Mesendoderm (in vitro differentiated cells): ENCODE data around the gene FANCC.

Experiments used
- DNase-seq: peaks from one replicate; pipeline ENCODE4 v3.0.0; 2013
- H2AK5ac ChIP-seq: 2 replicates; pipeline ENCODE4 v1.6.1; 2013; ENCODE audit warnings: low read length, inconsistent platforms
- H2BK120ac ChIP-seq: 2 replicates; pipeline ENCODE4 v1.6.1; 2013; ENCODE audit warnings: low read depth, mild to moderate bottlenecking, low read length, moderate library complexity, mixed read lengths
- H2BK15ac ChIP-seq: replicated peaks from 2 replicates; pipeline ENCODE4 v1.6.1; 2013; ENCODE audit warnings: low read depth, mild to moderate bottlenecking, moderate library complexity
- H2BK5ac ChIP-seq: 2 replicates; pipeline ENCODE4 v1.6.1; 2013; ENCODE audit warnings: low read length, inconsistent platforms
- H3K18ac ChIP-seq: 2 replicates; pipeline ENCODE4 v1.6.1; 2013; ENCODE audit warnings: mild to moderate bottlenecking, low read length, mixed read lengths
- H3K23ac ChIP-seq: one replicate; pipeline ENCODE4 v1.6.1; 2013; ENCODE audit warnings: low read length
- H3K27ac ChIP-seq: 2 replicates; pipeline ENCODE4 v1.5.1; 2013; ENCODE audit warnings: low read depth, mild to moderate bottlenecking, inconsistent platforms, low read length, moderate library complexity
- H3K27me3 ChIP-seq: 2 replicates; pipeline ENCODE4 v1.6.1; 2013; ENCODE audit warnings: low read length, control low read depth, mild to moderate bottlenecking, inconsistent platforms; ENCODE audit not compliant: insufficient read depth, poor library complexity
- H3K36me3 ChIP-seq: 2 replicates; pipeline ENCODE4 v1.6.1; 2013; ENCODE audit warnings: low read length, inconsistent platforms; ENCODE audit not compliant: control insufficient read depth, insufficient read depth
- H3K4ac ChIP-seq: one replicate; pipeline ENCODE4 v1.6.1; 2013; ENCODE audit warnings: low read depth, mild to moderate bottlenecking, low read length, moderate library complexity
- H3K4me1 ChIP-seq: 2 replicates; pipeline ENCODE4 v1.6.1; 2013; ENCODE audit warnings: low read depth, low read length, inconsistent platforms; ENCODE audit not compliant: control insufficient read depth
- H3K4me2 ChIP-seq: 2 replicates; pipeline ENCODE4 v1.6.1; 2013; ENCODE audit warnings: low read length
- H3K4me3 ChIP-seq: 2 replicates; pipeline ENCODE4 v1.5.1; 2013; ENCODE audit warnings: mild to moderate bottlenecking, low read length
- H3K56ac ChIP-seq: one replicate; pipeline ENCODE4 v1.6.1; 2013; ENCODE audit warnings: low read length
- H3K79me1 ChIP-seq: 2 replicates; pipeline ENCODE4 v1.6.1; 2013; ENCODE audit warnings: low read length, inconsistent platforms
- H3K79me2 ChIP-seq: 2 replicates; pipeline ENCODE4 v1.6.1; 2013; ENCODE audit warnings: mild to moderate bottlenecking, low read length; ENCODE audit not compliant: control insufficient read depth, insufficient read depth
- H3K9ac ChIP-seq: 2 replicates; pipeline ENCODE4 v1.6.1; 2013; ENCODE audit warnings: low read length, inconsistent platforms
- H4K5ac ChIP-seq: one replicate; pipeline ENCODE4 v1.6.1; 2013; ENCODE audit warnings: low read length
- H4K8ac ChIP-seq: one replicate; pipeline ENCODE4 v1.6.1; 2013; ENCODE audit warnings: low read depth, mild to moderate bottlenecking, control low read depth, low read length, moderate library complexity
- WGBS: extraction: QIAGEN DNeasy Blood & Tissue Kit; methylation state at CpG from one replicate; pipeline ENCODE4 v1.1.7; 2013; ENCODE audit warnings: low lambda C conversion rate, missing lambda C conversion rate; ENCODE audit not compliant: insufficient coverage; ENCODE audit errors: extremely low coverage; 5-methylcytosine and 5-hydroxymethylcytosine counted together

Gene FANCC

DNA sequence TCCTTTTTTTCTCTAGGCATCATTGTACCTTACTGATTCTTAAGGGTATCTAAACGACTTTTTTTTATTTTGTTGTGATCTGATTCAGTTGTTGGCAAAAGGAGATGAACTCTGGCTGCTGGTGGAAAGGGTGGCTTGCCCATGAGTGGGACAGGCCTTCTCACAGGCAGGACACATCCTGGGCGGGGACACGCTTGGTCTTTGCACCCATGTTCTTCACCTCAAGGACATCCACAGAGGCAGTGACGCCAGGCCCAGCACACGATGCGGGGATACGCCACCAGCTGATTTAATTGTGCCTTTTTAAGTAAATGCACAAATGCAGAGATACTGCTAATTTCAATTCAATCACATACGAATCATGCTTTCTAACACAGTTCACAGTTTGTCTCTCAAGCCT is 208.1 kb downstream of the FANCC start:
- H3K79me2 ChIP-seq = no peaks in the 10 kb centered on the region
- peaks cover 3% of the 10 kb centered on the region for H3K36me3 ChIP-seq
- no peak overlapping the region for H3K4me3 ChIP-seq
- no peaks in the 10 kb centered on the region for H3K4me1 ChIP-seq
- H3K27ac ChIP-seq = no peak overlapping the region
- H3K4ac ChIP-seq = no peak overlapping the region
- no peaks in the 10 kb centered on the region for H3K27me3 ChIP-seq
- H2BK120ac ChIP-seq = no peak overlapping the region
- no peak overlapping the region for H3K18ac ChIP-seq
- H3K4me2 ChIP-seq = no peak overlapping the region
- no peak overlapping the region for H2BK15ac ChIP-seq
- no CpG with 5 or more reads among the region's 8 CpGs for WGBS
- H3K79me1 ChIP-seq = no peaks in the 10 kb centered on the region
- no peak overlapping the region for H4K8ac ChIP-seq
- no peak overlapping the region for H3K56ac ChIP-seq
- no peak overlapping the region for H2BK5ac ChIP-seq
- no peak for DNase-seq
- no peak overlapping the region for H2AK5ac ChIP-seq
- H3K9ac ChIP-seq = no peak overlapping the region
- no peak overlapping the region for H3K23ac ChIP-seq
- no peak overlapping the region for H4K5ac ChIP-seq

DNA sequence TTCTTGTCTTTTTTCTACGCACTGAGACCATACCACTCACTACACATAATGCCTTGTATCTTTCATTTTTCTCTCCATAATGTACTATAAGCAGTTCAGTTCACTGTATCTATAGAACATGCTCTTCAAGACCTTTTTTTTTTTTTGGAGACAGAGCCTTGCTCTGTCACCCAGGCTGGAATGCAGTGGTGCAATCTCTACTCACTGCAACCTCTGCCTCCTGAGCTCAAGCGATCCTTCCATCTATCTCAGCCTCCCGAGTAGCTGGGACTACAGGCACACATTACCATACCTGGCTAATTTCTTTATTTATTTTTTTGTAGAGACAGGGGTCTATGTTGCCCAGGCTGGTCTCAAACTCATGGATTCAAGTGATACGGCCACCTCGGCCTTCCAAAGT is 208.7 kb downstream of the FANCC start:
- no peak overlapping the region for H4K5ac ChIP-seq
- H2BK5ac ChIP-seq = no peak overlapping the region
- DNase-seq = no peak
- H3K36me3 ChIP-seq = peaks cover 3% of the 10 kb centered on the region
- H3K4me2 ChIP-seq = no peak overlapping the region
- H3K4me3 ChIP-seq = no peak overlapping the region
- H3K4ac ChIP-seq = no peak overlapping the region
- no peaks in the 10 kb centered on the region for H3K79me2 ChIP-seq
- H3K18ac ChIP-seq = no peak overlapping the region
- H3K27ac ChIP-seq = no peak overlapping the region
- no peaks in the 10 kb centered on the region for H3K79me1 ChIP-seq
- no CpG with 5 or more reads among the region's 5 CpGs for WGBS
- H3K4me1 ChIP-seq = no peaks in the 10 kb centered on the region
- H3K56ac ChIP-seq = no peak overlapping the region
- no peaks in the 10 kb centered on the region for H3K27me3 ChIP-seq
- H2AK5ac ChIP-seq = no peak overlapping the region
- no peak overlapping the region for H3K23ac ChIP-seq
- H2BK120ac ChIP-seq = no peak overlapping the region
- H3K9ac ChIP-seq = no peak overlapping the region
- no peak overlapping the region for H4K8ac ChIP-seq
- no peak overlapping the region for H2BK15ac ChIP-seq

DNA sequence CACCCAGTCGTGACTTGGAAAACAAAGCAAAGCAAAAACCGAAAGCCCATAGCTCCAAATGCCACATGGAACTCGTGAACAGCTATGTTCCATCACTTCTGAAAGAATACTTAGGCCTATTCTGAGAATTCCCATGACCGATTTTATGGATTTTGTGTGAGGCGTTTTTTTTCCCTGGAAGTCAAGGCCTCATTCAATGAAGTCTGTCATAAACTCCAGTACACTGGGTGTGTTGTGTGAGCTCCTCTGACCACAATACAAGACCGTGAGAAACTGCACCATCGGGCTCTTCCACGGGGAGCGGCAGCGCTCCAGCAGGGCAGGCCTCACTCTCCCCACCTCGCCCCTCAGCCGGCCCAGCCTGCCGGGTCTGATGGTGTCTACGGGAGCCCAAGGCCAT is 209.5 kb downstream of the FANCC start:
- Histone ChIP-seq H2BK5ac (no peak overlapping the region), H2BK120ac (no peak overlapping the region), H3K27ac (no peak overlapping the region), H2AK5ac (no peak overlapping the region), H3K79me2 (no peaks in the 10 kb centered on the region), H4K5ac (no peak overlapping the region), H4K8ac (no peak overlapping the region), H3K4ac (no peak overlapping the region), H3K4me2 (no peak overlapping the region), H3K9ac (no peak overlapping the region), H3K4me1 (no peaks in the 10 kb centered on the region), H2BK15ac (no peak overlapping the region), H3K23ac (no peak overlapping the region), H3K36me3 (peaks cover 3% of the 10 kb centered on the region), H3K79me1 (no peaks in the 10 kb centered on the region), H3K27me3 (no peaks in the 10 kb centered on the region), H3K4me3 (no peak overlapping the region), H3K18ac (no peak overlapping the region), H3K56ac (no peak overlapping the region)
- DNase-seq = no peak
- no CpG with 5 or more reads among the region's 14 CpGs for WGBS

DNA sequence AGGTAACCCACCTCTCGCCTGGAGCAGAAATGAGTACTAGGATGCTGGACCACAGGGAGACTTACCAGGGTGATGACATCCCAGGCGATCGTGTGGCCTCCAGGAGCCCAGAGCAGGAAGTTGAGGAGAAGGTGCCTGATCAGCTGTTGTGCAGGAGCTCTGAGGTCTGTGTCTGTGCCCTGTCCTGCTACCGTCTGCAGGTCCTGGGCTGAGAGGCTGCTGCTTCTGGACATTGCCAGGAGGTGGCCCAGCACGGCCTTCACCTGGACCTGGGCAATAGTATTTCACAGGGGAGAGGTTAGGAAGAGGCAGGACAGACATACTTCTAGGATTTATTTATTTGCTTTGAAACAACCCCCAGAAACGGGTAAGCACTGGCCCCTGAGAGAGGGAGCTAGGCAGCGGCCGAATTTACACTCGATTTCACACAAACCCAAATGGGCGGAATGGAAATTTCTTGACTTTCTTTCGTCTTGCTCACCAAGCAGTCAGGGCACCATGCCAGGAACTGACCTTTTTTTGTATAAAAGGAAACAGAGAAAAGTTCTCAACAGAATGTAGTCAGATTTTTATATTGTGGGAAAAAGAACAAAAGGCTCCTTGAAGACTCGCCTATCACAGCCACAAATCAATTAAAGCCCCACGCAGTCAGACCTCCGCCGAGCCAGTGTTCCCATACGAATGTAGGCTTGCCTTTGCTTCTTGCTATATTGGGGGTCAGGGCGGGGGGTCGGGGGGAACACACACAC is 210.3 kb downstream of the FANCC start:
- Histone ChIP-seq H3K27me3 (no peaks in the 10 kb centered on the region), H4K5ac (no peak overlapping the region), H3K79me2 (no peaks in the 10 kb centered on the region), H3K4ac (no peak overlapping the region), H2BK120ac (no peak overlapping the region), H2BK15ac (no peak overlapping the region), H3K36me3 (peaks cover 3% of the 10 kb centered on the region), H3K4me3 (no peak overlapping the region), H3K18ac (no peak overlapping the region), H3K4me1 (no peaks in the 10 kb centered on the region), H3K56ac (no peak overlapping the region), H2BK5ac (no peak overlapping the region), H4K8ac (no peak overlapping the region), H3K27ac (no peak overlapping the region), H3K9ac (no peak overlapping the region), H2AK5ac (no peak overlapping the region), H3K23ac (no peak overlapping the region), H3K4me2 (no peak overlapping the region), H3K79me1 (no peaks in the 10 kb centered on the region)
- DNase-seq = no peak
- no CpG with 5 or more reads among the region's 18 CpGs for WGBS

DNA sequence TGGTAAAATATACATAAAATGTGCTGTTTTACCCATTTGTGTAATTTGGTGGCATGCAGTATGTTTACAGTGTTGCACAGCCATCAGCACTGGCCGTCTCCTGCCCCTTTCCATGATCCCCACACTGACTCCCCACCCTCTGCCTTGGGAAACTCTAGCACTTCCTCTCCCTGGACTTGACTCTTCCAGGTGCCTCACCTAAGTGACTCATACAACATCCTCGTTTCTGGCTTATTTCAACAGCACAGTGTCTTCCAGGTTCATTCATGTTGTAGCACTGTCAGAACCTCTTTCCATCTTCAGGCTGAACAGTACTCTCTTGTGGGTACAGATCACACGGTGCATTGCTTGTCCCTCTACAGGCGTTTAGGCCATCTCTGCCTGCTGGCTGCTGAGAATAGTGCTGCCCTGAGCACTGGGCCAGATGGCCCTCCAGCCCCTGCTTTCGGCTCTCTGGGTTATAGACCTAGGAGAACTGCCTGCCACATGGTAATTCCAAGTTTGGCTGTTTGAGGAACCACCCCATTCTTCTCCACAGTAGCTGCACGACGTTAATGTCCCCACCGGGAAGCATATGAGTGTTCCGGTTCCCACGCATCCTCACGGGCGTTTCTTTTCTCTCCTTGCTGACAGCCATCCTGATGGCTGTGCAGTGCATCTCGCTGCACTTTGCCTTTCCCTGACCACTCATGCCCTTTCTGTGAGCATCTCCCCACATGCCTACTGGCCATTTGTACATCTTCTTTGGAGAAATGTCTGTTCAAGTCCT is 211.8 kb downstream of the FANCC start:
- Histone ChIP-seq H2BK15ac (no peak overlapping the region), H3K27ac (no peak overlapping the region)
- no CpG with 5 or more reads among the region's 13 CpGs for WGBS

More for the DNA sequence above, 211.8 kb downstream of the FANCC start:
- Histone ChIP-seq H3K36me3 (peaks cover 3% of the 10 kb centered on the region), H3K23ac (no peak overlapping the region), H3K79me1 (no peaks in the 10 kb centered on the region), H4K5ac (no peak overlapping the region), H2BK120ac (no peak overlapping the region), H3K79me2 (no peaks in the 10 kb centered on the region), H3K56ac (no peak overlapping the region), H3K18ac (no peak overlapping the region), H4K8ac (no peak overlapping the region), H3K4me3 (no peak overlapping the region), H3K27me3 (no peaks in the 10 kb centered on the region), H3K4me1 (no peaks in the 10 kb centered on the region), H2AK5ac (no peak overlapping the region), H3K9ac (no peak overlapping the region), H3K4me2 (no peak overlapping the region), H2BK5ac (no peak overlapping the region), H3K4ac (no peak overlapping the region)
- no peak for DNase-seq
